Psoas muscle (tissue), 8 donors: ENCODE measurements around the gene PSAP. TPM values are rescaled to one million over a fixed set of nuclear protein-coding genes. Genes with fewer than 3 reads are reported as not detected.

Experiments used
- ATAC-seq, 4 donors: fragments of 200-7000 bp; cut with Tn5 transposase; one replicate each; pipeline ENCODE4 v1.9.1; 2020; ENCODE audit warnings: moderate library complexity in 3 of 4, mild to moderate bottlenecking in 2 of 4
- DNase-seq, 2 donors: peaks; one replicate each; pipeline ENCODE4 v3.0.0-alpha.2; 2020
- H3K27ac ChIP-seq: fragments of 200-600 bp; one replicate; pipeline ENCODE4 v1.8.0; 2022
- H3K27me3 ChIP-seq, 3 donors: fragments of 200-600 bp in 1 of 3; one replicate each; pipeline versions ENCODE4 v1.6.1 to v1.8.0; 2013 to 2022; ENCODE audit warnings: low read length in 2 of 3, mild to moderate bottlenecking in 2 of 3, moderate library complexity in 1 of 3; ENCODE audit not compliant: insufficient read depth in 3 of 3
- H3K36me3 ChIP-seq, 2 donors: fragments of 200-600 bp in 1 of 2; one replicate each; pipeline versions ENCODE4 v1.6.1 to v1.8.0; 2013 to 2022; ENCODE audit warnings: low read depth in 1 of 2, mild to moderate bottlenecking in 1 of 2, moderate library complexity in 1 of 2; ENCODE audit not compliant: insufficient read depth in 1 of 2
- H3K4me1 ChIP-seq: fragments of 200-600 bp; one replicate; pipeline ENCODE4 v1.8.0; 2022
- H3K4me3 ChIP-seq: fragments of 200-600 bp; one replicate; pipeline ENCODE4 v1.8.0; 2022; ENCODE audit warnings: mild to moderate bottlenecking
- H3K9me3 ChIP-seq: fragments of 200-600 bp; one replicate; pipeline ENCODE4 v1.8.0; 2022
- CTCF ChIP-seq: fragments of 200-600 bp; IDR thresholded peaks from one replicate; pipeline ENCODE4 v1.8.0; 2022; ENCODE audit warnings: antibody characterized with exemption
- WGBS, 3 donors: extraction: QIAGEN DNeasy Blood & Tissue Kit; methylation state at CpG; one replicate each; pipeline versions ENCODE4 v1.1.6 to v1.1.7; 2013; 5-methylcytosine and 5-hydroxymethylcytosine counted together
- intact Hi-C, 2 donors: fragments of 100-400 bp; cut with DNase I; formaldehyde crosslinking; loops; one replicate each; pipeline versions ENCODE4 v1.11.0 to v1.14.2; 2022
- polyA plus RNA-seq, 3 donors: library from polyadenylated mRNA; stranded (reverse); fragments of 200-250 nt; gene quantifications; one replicate each; pipeline ENCODE4 v1.2.3, GENCODE V29; 2013
- total RNA-seq, 4 donors: library from RNA; stranded (reverse); fragmentation: NEBNext Ultra II Directional in 2 of 4; extraction: Animal tissue kit (Norgen Biotek cat#: 25700) in 2 of 4; gene quantifications; one replicate each; pipeline versions ENCODE4 v1.2.1 to v1.2.4, GENCODE V29; 2021 to 2023
- donor health status: healthy with polysubstance abuse.
- donor health status: DM: no; HTN: no; CAD: no; lungs with moderate emphysema.
- donor health status: Bipolar disorder and iron deficiency.
- donor health status: healthy.
- donor health status: DM: yes; HTN: yes; CAD: no.
- donor health status: DM: no; HTN: no; CAD: no.
- donor health status: DM: no; HTN: no; CAD: no.
- donor health status: DM: yes; HTN: yes; CAD: no.

PSAP gene
- total and polyA plus RNA-seq, 7 donors = 634 to 1,725 (median 1,049) TPM

GRCh38 chr10:71770789-71771188 is 80.3 kb downstream of the PSAP start:
- intact Hi-C loops = loop anchor here in 1 of 2 donors (5.0 kb wide), 1 partner anchor 73 kb away; no protein-coding TSS in a partner anchor
- ATAC-seq (no peak), DNase-seq (no peak)
- TF ChIP-seq CTCF = no peak
- Histone ChIP-seq H3K27ac (peak overlapping the region; percentile 81), H3K4me3 (peak overlapping the region; percentile 76), H3K27me3 (no peaks in the 10 kb centered on the region), H3K36me3 (no peaks in the 10 kb centered on the region), H3K4me1 (peaks cover 82% of the 10 kb centered on the region), H3K9me3 (no peaks in the 10 kb centered on the region)
- WGBS, 3 donors = 46 to 59% (median 57%) methylated on average over 3 of the region's 3 CpGs

- Histone ChIP-seq H3K27me3 (no peaks in the 10 kb centered on the region), H3K4me3 (peak overlapping the region; percentile 76), H3K36me3 (no peaks in the 10 kb centered on the region), H3K4me1 (peaks cover 86% of the 10 kb centered on the region), H3K27ac (peak overlapping the region; percentile 81), H3K9me3 (no peaks in the 10 kb centered on the region)
- no peak for TF ChIP-seq CTCF
- DNase-seq (no peak), ATAC-seq (peak in 3 of 4 donors; percentile 38 to 45 (median 38))
- intact Hi-C loops = loop anchor here in 1 of 2 donors (5.0 kb wide), 1 partner anchor 73 kb away; no protein-coding TSS in a partner anchor
- 58 to 85% (median 78%) methylated on average over 3 of the region's 3 CpGs for WGBS, 3 donors
Observed at GRCh38 chr10:71770255-71770654, 80.8 kb downstream of the PSAP start.

GRCh38 chr10:71769279-71769823 is 81.7 kb downstream of the PSAP start:
- H3K27ac ChIP-seq = peak overlapping the region; percentile 81

GRCh38 chr10:71767420-71768035 is 83.5 kb downstream of the PSAP start:
- peaks cover 90% of the 10 kb centered on the region for H3K4me1 ChIP-seq
- H3K9me3 ChIP-seq = no peaks in the 10 kb centered on the region
- intact Hi-C loops = no loop called here
- peaks cover 0 to 4% of the 10 kb centered on the region in 2 donors for H3K36me3 ChIP-seq
- peak overlapping the region; percentile 8 for H3K4me3 ChIP-seq
- DNase-seq (peak; percentile 74 to 84), ATAC-seq (peak in 2 of 4 donors; percentile 3 to 5)
- TF ChIP-seq CTCF = no peak
- H3K27me3 ChIP-seq = no peaks in the 10 kb centered on the region
- H3K27ac ChIP-seq = peak overlapping the region; percentile 81
- 33 to 42% (median 38%) methylated on average over 10 of the region's 10 CpGs for WGBS, 3 donors

More at GRCh38 chr10:71769279-71769823, 81.7 kb downstream of the PSAP start:
- DNase-seq (no peak), ATAC-seq (no peak)
- H3K4me1 ChIP-seq = peaks cover 87% of the 10 kb centered on the region
- no peaks in the 10 kb centered on the region for H3K9me3 ChIP-seq
- intact Hi-C loops = no loop called here
- H3K36me3 ChIP-seq = no peaks in the 10 kb centered on the region
- 42 to 53% (median 51%) methylated on average over 5 of the region's 5 CpGs for WGBS, 3 donors
- TF ChIP-seq CTCF = no peak
- peak overlapping the region; percentile 33 for H3K4me3 ChIP-seq
- no peaks in the 10 kb centered on the region for H3K27me3 ChIP-seq
